ENCODE results near the gene SMIM31.

SMIM31 gene

DNA sequence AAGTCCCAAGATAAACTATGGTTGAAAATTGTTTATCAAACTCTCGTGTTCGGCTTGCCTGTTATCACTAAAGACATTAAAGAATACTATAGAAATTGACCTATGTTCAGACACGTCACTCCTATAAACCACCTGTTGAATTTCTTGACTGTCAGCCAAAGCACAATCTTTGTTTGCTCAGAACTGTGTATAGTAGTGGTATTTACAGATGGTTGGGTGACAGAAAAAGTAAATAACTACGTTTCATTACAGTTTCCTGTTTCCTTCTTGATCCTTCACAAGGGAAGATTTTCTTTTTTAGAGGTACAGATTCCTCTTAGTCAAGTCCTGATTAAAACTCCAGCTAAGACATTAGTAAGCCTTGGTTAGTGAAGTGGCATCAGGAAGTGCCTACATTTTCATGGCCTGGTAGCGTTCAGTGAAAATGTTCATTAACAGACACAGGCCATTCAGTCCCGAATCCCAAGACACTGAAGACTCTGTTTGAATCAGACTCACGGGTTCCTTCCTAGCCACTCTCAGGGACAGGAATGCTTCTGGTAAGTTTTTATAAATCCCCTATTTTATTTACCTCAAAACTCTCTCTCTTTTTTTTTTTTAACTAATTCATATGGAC, at the start of gene SMIM31:
Gene SMIM31, plus strand, starts transcription at position 259 of the 616 bp plus-strand sequence. CDS start 16,313 bp downstream, outside the sequence.
- no peak for DNase-seq

DNA sequence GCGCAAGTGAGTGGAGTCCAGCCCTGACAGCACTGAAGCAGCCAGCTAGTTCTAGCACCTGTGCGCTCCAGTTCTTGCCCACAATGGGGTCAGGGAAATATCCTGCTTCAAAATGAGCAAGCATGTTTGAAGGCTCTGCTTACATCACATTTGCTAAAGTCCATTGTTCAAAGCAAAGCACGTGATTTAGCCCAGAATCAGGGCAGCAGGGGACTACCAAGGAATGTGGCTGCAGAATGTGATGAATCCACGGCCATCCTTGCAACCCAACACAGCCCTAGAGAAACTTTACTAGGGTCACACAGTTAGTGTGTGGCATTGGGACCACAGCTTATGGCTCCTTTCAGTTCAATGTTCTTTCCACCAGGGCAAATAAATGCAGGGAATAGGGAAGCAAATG, 47.3 kb upstream of the SMIM31 start:
- DNase-seq, result no peak

DNA sequence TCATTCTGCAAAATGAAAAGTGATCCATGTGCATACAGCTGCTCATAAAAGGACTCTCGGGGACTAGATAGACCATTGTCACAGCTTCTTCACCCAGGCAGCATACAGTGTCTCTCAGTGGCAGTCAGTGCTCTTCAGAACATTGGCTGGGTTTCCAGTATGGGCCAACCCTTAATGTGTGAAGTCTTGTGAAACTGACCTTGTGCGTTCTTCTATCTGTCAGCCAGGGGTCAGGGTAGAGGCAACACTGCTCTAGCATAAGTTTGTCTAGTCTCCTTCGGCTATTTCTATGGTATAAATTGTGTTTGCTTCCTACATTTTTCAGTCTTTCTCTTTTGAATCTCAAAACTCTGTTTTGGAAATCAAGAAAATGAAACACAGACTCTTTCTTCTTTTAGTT, 37.0 kb upstream of the SMIM31 start:
- DNase-seq, result no peak

- no peak for DNase-seq
These were observed 35.1 kb upstream of the SMIM31 start for GRCh38 chr4:164718827-164719226.

DNA sequence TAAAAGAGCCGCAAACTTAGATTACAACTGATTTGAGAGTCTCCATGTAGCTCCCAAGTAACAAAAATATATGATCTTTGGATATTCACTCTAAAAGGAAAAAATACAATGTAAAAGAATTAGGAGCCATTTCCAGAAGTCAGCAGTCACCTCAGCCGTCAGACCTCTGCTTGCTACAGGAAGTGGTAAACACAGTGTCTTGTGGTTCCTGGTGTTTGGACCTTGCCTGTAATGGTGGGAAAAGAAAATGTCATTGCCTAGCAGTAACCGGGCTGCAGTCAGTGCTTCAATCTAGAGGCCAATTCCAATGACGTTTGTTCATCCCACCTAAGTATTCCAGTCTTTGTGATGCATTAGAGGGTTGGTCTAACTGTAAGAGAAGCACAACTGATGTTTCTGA, 28.9 kb upstream of the SMIM31 start:
- DNase-seq, result no peak

DNA sequence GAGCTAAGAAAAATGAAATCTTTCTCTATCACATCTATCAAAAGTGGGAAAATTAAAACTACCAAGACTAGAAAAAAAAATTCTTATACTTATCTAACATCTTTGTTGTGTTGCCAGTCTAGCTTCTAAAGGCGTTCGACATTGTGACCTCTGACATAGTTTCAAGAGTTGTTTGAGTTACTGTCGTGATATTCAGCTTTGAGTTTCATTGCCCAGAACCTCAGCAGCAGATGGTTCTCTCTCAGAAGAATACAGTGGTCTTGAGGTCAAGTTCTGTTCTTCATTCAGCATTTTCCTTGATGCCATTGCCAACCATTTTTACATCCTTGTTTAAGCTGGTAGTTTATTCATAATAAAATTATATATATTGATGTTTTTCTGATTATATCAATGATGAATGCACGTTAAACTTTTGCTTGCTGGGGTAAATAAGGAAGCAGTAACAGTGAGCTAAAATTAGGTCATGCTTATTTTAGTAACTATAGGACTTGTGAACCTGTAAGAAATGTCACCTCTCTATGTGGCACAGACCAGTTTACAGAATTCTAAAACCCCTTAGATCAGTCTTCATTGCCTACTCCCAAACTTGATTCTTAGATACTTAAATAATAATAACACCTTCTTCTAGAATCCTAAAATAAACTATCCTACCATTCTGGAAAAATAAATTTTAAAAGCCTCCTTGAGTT, 23.1 kb upstream of the SMIM31 start:
- no peak for DNase-seq

DNA sequence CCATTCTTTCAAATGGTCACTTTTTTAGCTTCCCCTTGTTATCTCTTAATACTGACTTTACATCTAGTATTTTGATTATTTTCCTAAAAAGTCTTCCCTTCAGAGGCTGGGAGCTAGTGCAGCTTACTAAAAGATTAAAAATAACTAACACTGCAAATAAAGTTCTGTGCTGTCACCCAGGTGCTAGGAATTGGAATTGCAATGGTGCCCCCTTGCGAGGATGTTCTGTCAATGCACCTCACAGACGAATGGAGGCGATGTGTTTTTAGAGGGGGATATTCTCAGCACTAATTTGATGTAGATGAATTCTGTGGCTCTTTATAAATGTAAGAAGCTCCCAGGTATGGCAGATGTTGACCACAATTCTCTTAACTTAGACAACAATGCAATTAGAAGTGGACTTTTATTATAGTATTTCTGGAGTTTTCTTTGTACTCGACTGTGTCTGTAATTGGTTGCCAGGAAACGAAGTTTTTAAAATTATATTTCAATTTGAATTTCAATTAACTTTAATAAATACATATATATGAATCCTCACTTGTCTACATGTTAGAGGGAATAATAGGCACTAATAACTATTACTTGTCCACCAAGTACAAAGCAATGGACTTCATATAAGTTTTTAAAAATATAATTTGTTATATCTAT, 22.0 kb upstream of the SMIM31 start:
- no peak for DNase-seq

GRCh38 chr4:164734484-164734883, 19.4 kb upstream of the SMIM31 start:
- DNase-seq, result no peak

- DNase-seq, result no peak
These were observed 5.6 kb upstream of the SMIM31 start for GRCh38 chr4:164748375-164748774.

DNA sequence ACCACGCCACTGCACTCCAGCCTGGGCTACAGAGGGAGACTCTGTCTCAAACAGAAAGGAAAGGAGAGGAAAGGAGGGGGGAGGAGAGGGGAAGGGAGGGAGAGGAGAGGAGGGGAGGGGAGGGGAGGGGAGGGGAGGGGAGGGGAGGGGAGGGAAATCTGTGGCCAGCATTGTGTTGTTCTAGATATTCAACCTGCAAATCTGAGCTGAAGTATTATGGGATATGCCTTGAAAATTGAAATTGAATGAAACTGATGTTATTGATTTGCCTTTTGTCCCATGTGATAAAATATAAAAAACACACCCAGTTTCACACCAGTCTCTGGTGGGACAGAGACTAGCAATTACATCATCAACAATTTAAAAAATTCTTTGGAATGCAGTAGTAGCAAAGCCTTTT, 1.5 kb downstream of the SMIM31 start:
- DNase-seq, result no peak

GRCh38 chr4:164756686-164757085, 2.8 kb downstream of the SMIM31 start:
- DNase-seq, result no peak

- no peak for DNase-seq
These were observed 7.3 kb downstream of the SMIM31 start for GRCh38 chr4:164761241-164761640.

GRCh38 chr4:164761746-164762275, 7.9 kb downstream of the SMIM31 start:
- DNase-seq, result no peak

- no peak for DNase-seq
These were observed 11.2 kb downstream of the SMIM31 start for GRCh38 chr4:164765096-164765495.

DNA sequence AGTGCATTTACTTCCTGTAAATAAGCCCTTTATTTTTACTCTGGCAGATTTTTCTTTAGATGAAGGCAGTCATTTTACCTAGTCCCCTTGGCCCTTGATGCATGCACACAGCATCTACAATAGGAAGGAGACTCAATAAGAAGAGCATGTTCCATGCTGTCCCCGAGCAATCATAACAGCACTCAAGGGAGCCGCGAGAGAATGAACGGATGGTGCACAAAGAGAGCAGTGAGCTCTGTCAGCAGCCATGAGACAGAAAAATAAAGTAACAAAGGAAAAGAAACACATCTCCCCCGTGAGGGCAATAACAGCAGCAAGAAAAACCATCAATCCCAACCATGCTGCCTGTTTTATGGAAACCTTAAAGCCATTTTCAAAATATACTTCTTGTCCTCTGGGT, 11.9 kb downstream of the SMIM31 start:
- DNase-seq, result no peak

- no peak for DNase-seq
These were observed 14.6 kb downstream of the SMIM31 start for GRCh38 chr4:164768516-164768915.

GRCh38 chr4:164770010-164770724, 16.2 kb downstream of the SMIM31 start:
- DNase-seq, result no peak

GRCh38 chr4:164771088-164771487, 17.2 kb downstream of the SMIM31 start:
- DNase-seq, result no peak

- DNase-seq, result no peak
These were observed 18.1 kb downstream of the SMIM31 start for GRCh38 chr4:164772076-164772475.

DNA sequence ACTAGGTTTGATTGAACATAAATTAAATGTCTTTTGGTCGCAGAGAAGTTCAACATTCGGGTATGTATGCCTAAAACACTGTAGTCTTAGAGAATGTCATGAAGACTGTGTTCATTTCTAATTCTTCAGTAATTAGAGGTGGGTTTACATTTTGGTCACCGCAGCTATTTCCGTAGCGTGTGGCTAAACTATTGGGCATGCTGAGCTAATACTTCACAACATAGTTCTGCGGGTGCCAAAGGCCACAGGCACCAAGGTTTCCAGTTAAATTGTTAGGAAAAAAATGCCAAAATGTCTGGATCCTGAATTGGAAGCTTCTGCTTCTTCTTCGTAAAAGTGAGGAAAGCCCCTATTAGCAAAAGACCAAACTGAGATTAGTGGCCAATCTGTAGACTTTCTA, 25.1 kb downstream of the SMIM31 start:
- DNase-seq, result no peak

DNA sequence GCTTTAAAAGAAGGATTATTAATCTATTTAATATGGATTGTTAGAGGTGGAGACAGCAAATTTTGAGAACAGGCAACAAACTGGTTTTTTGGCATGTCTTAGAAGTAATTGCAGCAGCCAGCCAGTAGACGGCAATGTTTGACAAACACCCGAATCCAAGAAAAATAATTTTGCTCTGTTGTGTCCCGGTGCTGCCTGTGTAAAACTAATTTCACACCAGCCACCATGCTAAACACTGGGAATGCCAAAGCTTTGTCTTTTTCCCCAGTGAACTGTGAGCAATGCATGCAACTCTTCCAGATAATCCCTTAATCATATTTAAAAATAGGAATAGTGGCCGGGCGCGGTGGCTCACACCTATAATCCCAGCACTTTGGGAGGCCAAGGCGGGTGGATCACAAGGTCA, 25.9 kb downstream of the SMIM31 start:
- DNase-seq, result no peak

DNA sequence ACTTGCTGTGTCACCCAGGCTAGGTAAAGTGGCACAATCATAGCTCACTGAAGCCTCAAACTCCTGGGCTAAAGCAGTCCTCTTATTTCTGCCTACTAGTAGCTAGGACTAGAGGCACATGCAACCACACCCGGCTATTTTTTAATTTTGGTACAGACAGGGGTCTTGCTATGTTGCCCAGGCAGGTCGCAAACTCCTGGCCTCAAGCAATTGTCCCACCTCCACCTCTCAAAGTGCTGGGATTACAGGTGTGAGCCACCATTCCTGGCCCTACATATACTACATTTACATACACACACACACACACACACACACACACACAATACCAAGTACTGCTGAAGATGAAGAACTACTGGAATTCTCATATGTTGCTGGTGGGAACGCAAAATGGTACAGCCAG, 26.9 kb downstream of the SMIM31 start:
- no peak for DNase-seq

GRCh38 chr4:164783976-164784375, 30.0 kb downstream of the SMIM31 start:
- DNase-seq, result no peak

All from DMS 273 treated with DMSO at 0.1 percent for 48 hours (cell line).